GM19324 (cell line): Measurements from ENCODE around the gene TSNAXIP1.

Experiments
- ATAC-seq: cut with Tn5 transposase; IDR thresholded peaks from one replicate; pipeline ENCODE4 v1.9.1; 2021; ENCODE audit warnings: mild to moderate bottlenecking, moderate library complexity; ENCODE audit not compliant: unreplicated experiment, low FRiP score

Gene TSNAXIP1

DNA sequence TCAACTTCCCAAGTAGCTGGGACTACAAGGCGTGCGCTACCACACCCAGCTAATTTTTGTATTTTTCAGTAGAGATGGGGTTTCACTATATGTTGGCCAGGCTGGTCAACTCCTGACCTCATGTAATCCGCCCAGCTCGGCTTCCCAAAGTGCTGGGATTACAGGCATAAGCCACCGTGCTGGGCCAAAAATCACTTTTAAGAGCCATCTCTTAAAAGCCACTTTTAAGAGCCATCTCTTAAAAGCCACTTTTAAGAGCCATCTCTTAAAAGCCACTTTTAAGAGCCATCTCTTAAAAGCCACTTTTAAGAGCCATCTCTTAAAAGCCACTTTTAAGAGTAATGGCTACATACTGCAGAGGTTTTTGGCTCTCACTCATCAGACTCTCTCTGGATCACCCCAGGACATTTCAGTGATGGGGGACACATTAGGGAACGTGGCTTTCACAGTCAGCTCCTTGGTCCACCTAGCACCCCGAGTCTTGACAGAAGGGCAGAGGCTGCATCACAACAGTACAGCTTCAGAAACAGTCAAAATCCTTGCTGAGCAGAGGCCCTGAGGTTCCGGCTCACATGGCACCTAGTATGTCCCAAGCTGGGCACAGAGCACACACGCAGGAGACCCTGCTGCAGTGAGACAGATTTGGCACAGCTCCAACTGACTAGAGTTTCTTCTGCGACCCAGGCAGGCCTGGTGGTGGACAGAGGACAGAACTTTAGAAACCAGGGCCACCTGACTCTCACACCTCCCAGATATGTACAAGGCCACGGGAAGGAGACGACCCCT, 23.9 kb upstream of the TSNAXIP1 start:
- no peak for ATAC-seq

DNA sequence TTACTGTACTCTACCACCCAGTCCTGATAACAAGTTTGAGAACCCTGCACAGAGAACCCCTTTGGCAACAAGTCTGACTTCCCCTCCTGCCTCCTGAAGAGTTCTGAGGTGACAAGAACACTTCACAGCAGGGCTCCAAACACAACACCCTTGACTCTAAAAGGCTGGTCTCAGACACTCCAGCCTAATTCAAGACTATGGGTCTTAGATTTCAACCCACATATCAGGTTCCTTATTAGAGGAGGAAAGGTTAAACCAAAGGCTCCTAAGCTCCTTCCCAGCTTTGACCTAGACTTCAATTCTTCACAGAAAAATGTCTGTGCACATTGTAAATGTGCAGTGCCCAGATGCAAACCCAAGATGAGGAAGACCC, 23.4 kb upstream of the TSNAXIP1 start:
- no peak for ATAC-seq

DNA sequence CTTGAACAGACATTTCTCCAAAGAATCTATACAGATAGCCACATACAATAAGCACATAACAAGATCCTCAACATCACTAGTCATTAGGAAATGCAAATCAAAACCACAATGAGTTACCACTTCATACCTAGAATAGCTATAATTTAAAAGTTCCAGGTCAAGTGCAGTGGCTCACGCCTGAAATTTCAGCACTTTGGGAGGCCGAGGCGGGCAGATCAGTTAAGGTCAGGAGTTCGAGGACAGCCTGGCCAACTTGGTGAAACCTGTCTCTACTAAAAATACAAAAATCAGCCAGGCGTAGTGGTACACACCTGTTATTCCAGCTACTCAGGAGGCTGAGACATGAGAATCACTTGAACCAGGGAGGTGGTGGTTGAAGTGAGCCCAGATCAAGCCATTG, 20.2 kb upstream of the TSNAXIP1 start:
- ATAC-seq = no peak

DNA sequence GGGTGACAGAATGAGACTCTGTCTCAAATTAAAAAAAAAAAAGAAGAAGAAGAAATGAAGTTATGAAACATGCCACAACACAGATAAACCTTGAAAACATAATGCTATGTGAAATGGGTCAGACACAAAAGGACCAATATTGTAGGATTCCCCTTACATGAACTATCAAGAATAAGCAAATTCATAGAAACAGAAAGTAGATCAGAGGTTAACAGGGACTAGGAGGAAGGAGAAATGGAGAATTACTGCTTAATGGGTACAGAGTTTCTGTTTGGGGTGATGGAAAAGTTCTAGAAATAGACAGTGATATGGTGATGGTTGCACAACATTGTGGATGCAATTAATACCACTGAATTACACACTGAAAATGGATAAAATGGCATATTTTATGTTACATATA, 16.6 kb upstream of the TSNAXIP1 start:
- no peak for ATAC-seq

DNA sequence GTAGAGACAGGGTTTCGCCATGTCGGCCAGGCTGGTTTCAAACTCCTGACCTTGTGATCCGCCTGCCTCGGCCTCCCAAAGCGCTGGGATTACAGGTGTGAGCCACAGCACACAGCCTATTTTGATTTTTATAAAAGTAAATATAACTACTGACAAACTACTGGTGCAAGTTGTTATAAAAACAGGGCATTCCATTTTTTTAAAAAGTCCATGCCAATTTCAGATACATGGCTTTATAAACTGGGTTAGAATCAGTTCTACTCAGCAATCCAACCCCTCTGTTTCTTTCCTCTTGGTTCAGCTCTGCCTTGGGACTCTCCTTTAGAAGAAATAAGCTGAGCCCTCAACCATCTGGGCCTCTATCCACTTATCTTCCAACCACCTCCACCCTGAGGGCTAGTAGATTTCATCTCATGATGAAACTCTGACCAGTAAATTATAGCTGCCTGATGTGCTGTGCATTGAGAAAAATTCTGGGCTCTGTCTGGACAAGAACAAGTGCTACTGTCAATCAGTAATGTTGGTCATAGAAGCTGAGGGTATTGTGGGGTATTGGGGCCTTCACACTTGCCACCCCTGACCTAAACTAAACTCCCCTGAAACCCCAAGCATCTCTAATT, 10.5 kb upstream of the TSNAXIP1 start:
- no peak for ATAC-seq

DNA sequence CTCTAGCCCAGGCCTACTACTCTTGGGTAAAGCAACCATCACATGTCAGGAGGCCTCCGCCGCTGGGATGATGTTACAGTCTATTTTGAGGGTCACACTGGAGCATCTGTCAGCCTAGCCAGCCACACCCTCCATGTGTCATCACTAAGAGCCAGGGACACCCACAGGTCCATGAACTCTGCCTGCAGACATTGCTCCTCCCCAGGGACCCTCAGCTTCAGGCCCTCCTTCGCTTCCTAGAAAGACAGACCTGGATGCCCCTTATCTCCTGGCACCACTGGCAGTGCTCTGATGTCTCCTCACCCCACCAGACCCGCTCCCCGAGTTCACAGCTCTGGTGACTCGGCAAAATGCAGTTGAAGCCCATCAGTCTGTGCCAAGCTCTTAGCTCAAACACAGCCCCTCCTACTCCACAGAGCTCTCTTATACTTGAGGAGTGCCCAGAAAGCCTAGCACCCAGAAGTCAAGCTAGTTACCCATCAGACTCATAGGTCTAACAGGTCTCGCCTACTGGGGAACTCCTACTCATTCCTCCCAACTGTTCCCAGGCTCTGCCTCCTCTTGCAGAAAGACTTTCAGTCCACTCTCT, 6.3 kb upstream of the TSNAXIP1 start:
- no peak for ATAC-seq

DNA sequence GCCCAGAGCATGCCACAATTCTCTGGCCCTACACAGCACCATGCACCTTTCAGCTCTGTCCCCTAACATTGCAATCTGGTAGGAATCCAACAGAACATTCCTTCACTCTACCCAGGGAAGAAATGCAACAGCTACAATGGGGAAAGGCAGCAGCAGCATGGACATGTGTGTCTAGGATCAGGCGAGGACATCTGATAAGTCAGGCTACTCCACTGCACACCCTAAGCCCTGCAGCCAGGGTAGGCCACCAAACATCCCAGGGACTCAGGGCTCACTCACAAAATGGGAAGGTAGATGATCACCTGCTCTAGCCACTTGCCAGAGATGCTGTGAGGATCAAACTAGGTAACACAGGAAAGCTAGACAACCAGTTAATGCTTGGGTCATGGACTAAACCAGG, 5.4 kb upstream of the TSNAXIP1 start:
- no peak for ATAC-seq

DNA sequence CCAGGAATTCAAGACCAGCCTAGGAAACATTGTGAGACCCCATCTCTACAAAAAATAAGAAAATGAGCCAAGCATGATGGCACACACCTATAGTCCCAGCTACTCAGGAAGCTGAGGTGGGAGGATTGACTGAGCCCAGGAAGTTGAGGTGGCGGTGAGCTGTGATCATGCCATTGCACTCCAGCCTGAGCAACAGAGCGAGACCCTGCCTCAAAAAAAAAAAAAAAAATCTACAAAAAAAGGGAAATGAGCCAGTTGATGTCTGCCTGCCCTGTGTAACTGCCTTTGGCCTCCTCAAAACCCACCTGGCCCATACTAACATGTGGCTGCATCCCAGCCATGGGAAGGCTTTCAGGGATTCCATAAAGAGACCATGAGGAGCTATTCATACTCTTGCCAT, 4.8 kb upstream of the TSNAXIP1 start:
- no peak for ATAC-seq

DNA sequence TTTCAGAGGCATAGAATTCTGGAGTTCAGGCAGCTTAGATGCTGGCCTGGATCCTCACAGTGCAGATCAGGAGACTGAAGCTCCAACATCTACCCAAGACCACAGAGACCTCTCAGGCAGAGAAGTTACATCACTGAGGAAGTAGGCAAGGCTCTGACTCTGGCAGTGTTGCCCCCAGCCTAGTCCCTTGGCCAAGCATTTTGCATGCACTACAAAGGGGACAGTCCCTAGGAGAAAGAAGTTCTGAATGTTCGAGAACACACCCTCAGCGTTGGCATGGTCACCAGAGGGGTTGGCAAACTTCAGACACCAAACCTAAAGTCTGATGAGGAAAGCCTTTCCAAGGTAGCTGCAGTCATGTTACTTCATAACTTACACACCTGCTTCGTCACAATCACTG, 2.8 kb upstream of the TSNAXIP1 start:
- ATAC-seq = no peak

DNA sequence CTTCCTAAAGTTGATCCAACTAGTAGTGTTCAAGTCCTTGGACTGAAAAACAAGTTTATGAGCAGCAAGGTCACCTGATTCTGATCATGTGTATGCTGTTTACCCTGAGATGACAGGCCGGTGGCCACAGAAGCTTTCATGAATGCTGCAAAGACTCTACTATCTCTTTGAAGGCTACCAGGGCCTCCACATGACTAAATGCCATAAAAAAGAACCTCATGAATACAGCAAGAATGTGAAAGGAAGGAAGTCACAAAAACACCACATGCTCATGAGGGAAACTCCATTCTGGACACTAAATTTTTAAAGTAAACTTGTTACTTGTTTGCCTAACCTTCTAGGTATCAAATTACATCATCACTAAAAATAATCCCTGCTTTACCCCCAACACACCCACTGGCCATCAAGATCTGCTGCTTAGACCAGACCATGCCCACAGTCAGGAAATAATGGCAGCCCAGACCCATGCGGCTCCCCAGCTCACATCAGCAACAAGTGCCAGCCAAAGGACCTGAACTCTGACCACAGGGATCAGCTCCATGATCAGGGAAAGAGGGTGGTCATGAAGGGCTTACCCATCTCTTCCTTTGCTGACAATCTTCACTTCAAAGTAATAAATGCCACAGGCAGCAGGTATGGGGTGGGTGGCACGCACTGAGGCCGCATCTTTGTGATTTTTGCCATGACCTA, 1.7 kb upstream of the TSNAXIP1 start:
- ATAC-seq = no peak

DNA sequence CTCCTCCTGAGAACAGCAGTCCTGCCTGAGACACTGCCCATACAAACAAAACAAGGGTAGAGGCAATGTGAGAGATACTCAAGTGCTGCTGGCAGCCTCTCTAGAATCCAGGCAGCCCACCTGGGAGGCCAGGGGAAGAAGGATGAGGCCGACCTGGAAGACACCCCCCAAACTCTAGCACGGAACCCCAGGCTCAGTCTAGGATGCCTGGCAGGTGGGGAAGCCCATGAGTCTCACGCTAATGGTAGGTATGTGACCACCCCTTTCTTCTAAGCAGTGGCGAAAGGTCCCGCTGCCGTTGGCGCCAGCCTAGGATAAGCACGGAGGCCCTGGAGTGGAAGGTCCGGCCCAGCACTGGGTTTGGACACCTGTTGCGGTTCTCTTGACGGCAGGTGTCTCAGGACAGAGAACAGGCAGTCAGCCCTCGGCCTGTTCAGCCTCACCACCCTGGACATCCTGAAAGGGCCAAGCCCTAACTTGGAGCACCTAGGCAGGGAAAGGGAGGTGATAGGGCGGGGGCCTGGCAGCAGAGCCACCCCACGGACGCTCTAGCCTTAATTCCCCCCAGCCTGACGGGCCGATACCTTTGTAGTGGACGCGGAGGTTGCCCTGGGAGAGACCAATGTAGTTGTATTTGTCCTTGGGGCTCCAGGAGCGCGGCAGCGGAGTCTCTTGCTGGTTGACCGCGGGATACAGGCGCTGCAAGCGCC, 816 bp upstream of the TSNAXIP1 start:
- ATAC-seq = peak; percentile 7

DNA sequence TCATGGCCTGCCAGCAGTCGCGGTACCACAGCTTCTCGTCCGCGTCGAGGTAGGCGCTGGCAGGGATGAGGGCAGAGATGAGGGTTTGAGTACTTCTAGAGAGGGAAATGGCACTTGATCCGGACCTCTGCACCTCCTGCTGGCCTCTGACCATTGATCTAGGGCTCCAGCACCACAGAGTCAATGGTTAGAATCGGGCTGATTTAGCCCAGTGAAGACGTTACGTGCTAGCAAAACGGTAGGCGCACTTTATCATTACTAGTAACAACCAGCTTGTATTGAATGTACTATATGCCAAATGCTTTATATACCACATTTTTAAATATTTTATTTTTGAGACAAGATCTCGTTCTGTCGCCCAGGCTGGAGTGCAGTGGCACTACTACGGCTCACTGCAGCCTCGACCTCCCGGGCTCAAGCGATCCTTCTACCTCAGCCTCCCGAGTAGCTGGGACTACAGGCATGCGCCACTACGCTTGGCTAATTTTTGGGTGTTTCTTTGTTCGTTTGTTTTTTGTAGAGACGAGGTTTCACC, 526 bp downstream of the TSNAXIP1 start:
- ATAC-seq = no peak

DNA sequence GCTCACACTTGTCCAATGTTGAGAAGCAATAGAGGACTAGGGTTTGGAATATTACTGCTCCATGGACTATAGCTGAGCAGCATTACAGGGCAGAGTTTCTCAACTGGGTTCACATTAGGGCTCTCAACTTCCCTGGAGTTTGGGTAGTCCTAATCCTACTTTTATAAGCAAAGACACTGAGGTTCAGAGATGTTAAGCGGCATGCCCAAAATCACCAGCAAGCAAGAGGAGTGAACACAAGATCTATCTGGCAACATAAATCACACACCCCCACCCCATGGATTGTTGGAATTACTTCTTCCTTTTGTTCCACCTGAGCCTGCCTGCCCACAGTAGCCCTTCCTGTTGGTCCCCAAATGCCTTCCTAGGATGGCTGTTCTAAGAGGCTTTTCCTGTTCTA, 5.2 kb downstream of the TSNAXIP1 start:
- no peak for ATAC-seq

DNA sequence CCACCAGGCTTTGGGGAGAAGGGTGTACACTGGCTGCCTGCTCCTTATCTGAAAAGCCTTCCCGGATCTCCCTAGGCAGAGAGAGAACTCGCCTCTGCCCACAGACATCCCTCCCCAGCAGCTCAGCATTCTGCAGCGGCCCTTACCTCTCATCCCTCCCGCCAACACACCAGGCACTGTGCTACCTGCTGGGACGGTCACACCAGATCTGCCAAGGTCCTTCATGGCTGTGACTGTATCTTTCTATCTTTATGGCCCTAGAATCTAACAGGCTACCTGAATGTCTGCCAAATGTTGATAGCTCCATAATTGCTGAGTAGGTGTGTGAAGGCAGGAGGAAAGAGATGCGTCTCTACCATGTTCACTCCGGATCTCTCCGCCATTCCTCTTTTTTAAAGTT, 7.9 kb downstream of the TSNAXIP1 start:
- no peak for ATAC-seq

DNA sequence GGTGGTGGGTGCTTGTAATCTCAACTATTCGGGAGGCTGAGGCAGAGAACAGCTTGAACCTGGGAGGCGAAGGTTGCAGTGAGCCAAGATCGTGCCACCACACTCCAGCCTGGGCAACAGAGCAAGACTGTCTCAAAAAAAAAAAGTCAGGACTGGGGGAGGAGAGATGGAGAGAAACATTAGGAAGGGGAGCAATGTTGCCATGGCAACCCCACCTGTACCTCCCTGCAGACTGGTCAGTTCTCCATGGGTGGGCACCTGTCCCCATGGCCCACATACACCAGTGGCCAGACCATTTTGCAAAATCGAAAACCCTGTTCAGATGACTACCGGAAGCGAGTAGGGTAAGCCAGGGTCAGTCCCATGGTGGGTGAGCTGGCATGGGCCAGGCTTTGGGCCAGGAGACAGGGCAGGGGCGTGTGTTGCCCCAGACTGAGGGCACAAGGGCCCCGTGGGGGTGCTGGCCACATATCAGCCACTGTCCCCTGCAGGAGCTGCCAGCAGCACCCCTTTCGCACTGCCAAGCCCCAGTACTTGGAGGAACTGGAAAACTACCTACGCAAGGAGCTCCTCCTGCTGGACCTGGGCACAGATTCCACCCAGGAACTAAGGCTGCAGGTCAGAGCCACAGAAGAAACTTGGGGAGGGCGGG, 14.0 kb downstream of the TSNAXIP1 start:
- no peak for ATAC-seq

DNA sequence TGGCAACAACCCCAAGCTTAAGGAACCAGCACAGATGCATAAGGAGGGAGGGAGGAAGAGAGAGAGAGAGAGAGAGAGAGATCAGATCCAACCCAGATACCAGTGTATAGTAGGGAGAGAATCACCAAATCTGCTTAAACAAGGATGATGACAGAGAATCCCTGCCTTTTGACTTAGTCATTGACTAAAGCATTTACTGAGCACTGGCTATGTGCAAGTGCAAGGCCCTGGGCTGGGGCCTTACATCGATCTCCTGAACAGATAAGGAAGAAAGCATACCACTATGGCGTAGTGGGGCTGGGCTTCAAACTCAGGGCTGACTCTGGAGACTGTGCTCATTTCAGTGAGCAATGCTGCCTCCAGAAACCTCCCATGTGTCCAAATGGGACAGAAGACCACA, 15.8 kb downstream of the TSNAXIP1 start:
- ATAC-seq = no peak

DNA sequence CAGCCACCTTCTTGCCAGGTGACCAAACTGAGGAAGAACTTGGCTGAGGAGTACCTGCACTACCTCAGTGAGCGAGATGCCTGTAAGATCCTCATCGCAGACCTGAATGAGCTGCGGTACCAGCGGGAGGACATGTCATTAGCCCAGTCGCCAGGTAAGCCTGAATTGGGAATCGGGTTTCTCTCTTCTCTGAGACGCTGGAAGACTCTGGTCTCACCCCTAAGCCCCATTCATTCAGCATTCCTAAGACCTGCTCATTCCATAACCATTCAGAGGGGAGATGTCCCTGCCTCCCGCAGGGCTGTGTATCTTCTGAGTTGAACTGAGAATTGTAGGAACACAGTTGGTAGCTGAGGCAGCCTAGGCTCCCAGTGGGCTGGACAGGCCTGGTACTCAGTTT, 18.4 kb downstream of the TSNAXIP1 start:
- ATAC-seq = no peak

DNA sequence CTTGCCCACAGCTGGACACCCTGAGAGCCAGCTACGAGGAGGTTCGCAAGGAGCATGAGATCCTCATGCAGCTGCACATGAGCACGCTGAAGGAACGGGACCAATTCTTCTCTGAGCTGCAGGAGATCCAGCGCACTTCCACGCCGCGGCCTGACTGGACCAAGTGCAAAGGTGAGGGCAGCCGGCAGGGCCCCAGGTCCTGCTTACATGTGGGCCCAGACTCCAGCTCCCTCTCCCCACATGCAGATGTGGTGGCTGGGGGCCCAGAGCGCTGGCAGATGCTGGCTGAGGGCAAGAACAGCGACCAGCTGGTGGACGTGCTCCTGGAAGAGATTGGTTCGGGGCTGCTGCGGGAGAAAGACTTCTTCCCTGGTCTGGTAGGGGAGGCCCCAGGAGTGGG, 19.2 kb downstream of the TSNAXIP1 start:
- no peak for ATAC-seq

DNA sequence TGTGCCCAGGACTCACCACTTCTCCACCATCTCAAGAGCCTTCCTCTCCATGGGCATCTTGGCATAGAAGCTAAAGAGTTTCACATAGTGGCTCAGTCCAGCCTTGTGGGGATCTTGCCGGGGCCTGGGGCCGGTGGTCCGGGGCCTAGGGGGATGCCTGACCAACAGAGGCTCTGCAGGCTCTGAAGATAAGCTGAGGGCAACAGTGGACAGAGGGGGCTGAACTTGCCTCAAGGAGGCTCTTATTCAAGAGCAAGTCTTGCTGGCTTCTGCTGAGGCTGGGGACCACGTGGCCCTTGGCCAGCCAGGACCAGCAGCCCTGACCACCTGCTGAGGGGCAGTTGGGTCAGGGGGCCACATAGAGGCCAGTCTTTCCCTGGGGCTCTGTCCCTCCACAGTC, 22.0 kb downstream of the TSNAXIP1 start:
- no peak for ATAC-seq

DNA sequence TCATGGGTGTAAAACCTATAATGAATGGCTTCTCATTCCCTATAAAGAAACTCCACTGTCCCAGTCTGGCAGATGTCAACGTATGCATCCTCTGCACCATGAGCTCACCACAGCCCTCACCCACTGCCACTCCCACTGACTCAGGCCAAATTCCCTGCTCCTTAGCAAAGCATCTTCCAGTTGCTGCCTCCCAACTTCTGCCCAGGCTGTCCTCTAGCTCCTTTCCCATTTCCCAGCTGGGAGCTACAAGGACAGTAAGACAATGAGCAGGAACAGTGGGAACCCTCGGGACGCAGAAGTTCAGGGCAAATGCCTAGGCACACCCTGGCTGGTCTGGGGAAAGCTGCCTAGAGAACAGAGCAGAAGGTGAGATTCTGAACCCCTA, 26.3 kb downstream of the TSNAXIP1 start:
- ATAC-seq = no peak
